ENCODE data around the gene CACNA1C. TPM values are rescaled to one million over a fixed set of nuclear protein-coding genes. Genes with fewer than 3 reads are reported as not detected.
"Not testable (repeated sequence)": the region's sequence is repeated elsewhere in the genome, so short reads cannot be mapped to it uniquely, and the experiment has no call there.

The CACNA1C gene
- polyA plus RNA-seq, 2 donors = 2.1 to 2.5 TPM

GRCh38 chr12:2125651-2126522, 73.1 kb downstream of the CACNA1C start:
- Histone ChIP-seq H3K4me1 (ENCODE audit: control insufficient read depth in 2 of 2, insufficient read depth in 2 of 2, low read length in 1 of 2) (peaks cover 0 to 2% of the 10 kb centered on the region in 2 donors), H3K27me3 (ENCODE audit: control insufficient read depth in 1 of 2, insufficient read depth in 2 of 2, low read length in 2 of 2) (no peaks in the 10 kb centered on the region), H3K36me3 (ENCODE audit: control insufficient read depth in 2 of 2, insufficient read depth in 2 of 2, low read length in 1 of 2) (no peaks in the 10 kb centered on the region), H3K9me3 (ENCODE audit: control insufficient read depth in 2 of 2, insufficient read depth in 1 of 2, low read depth in 1 of 2, low read length in 1 of 2) (no peaks in the 10 kb centered on the region), H3K27ac (ENCODE audit: low read depth in 2 of 2, low read length in 1 of 2) (no peak overlapping the region), H3K4me3 (ENCODE audit: low read depth in 1 of 2, low read length in 2 of 2) (no peak overlapping the region)
- 69 to 77% methylated on average over 11 of the region's 11 CpGs for WGBS, 2 donors

- Histone ChIP-seq H3K4me1 (ENCODE audit: control insufficient read depth in 2 of 2, insufficient read depth in 2 of 2, low read length in 1 of 2) (peaks cover 0 to 2% of the 10 kb centered on the region in 2 donors), H3K4me3 (ENCODE audit: low read depth in 1 of 2, low read length in 2 of 2) (no peak overlapping the region), H3K9me3 (ENCODE audit: control insufficient read depth in 2 of 2, insufficient read depth in 1 of 2, low read depth in 1 of 2, low read length in 1 of 2) (no peaks in the 10 kb centered on the region), H3K36me3 (ENCODE audit: control insufficient read depth in 2 of 2, insufficient read depth in 2 of 2, low read length in 1 of 2) (no peaks in the 10 kb centered on the region), H3K27ac (ENCODE audit: low read depth in 2 of 2, low read length in 1 of 2) (peak overlapping the region in 1 of 2 donors; percentile 41), H3K27me3 (ENCODE audit: control insufficient read depth in 1 of 2, insufficient read depth in 2 of 2, low read length in 2 of 2) (no peaks in the 10 kb centered on the region)
- WGBS, 2 donors = 72 to 77% methylated on average over 8 of the region's 8 CpGs
Measured at GRCh38 chr12:2126676-2127406, 74.1 kb downstream of the CACNA1C start.

- 56 to 65% methylated on average over 7 of the region's 7 CpGs for WGBS, 2 donors
- Histone ChIP-seq H3K4me3 (ENCODE audit: low read depth in 1 of 2, low read length in 2 of 2) (no peak overlapping the region), H3K4me1 (ENCODE audit: control insufficient read depth in 2 of 2, insufficient read depth in 2 of 2, low read length in 1 of 2) (peaks cover 0 to 2% of the 10 kb centered on the region in 2 donors), H3K9me3 (ENCODE audit: control insufficient read depth in 2 of 2, insufficient read depth in 1 of 2, low read depth in 1 of 2, low read length in 1 of 2) (no peaks in the 10 kb centered on the region), H3K27me3 (ENCODE audit: control insufficient read depth in 1 of 2, insufficient read depth in 2 of 2, low read length in 2 of 2) (no peaks in the 10 kb centered on the region), H3K36me3 (ENCODE audit: control insufficient read depth in 2 of 2, insufficient read depth in 2 of 2, low read length in 1 of 2) (no peaks in the 10 kb centered on the region), H3K27ac (ENCODE audit: low read depth in 2 of 2, low read length in 1 of 2) (no peak overlapping the region)
Measured at GRCh38 chr12:2129076-2129475, 76.3 kb downstream of the CACNA1C start.

- H3K27ac ChIP-seq (ENCODE audit: low read depth in 2 of 2, low read length in 1 of 2); H3K36me3 ChIP-seq (ENCODE audit: control insufficient read depth in 2 of 2, insufficient read depth in 2 of 2, low read length in 1 of 2); H3K4me1 ChIP-seq (ENCODE audit: control insufficient read depth in 2 of 2, insufficient read depth in 2 of 2, low read length in 1 of 2); H3K9me3 ChIP-seq (ENCODE audit: control insufficient read depth in 2 of 2, insufficient read depth in 1 of 2, low read depth in 1 of 2, low read length in 1 of 2); H3K27me3 ChIP-seq (ENCODE audit: control insufficient read depth in 1 of 2, insufficient read depth in 2 of 2, low read length in 2 of 2); H3K4me3 ChIP-seq (ENCODE audit: low read depth in 1 of 2, low read length in 2 of 2): not testable (repeated sequence)
- WGBS, 2 donors = 54 to 55% methylated on average over 19 to 27 of the region's 37 CpGs
Measured at GRCh38 chr12:2135661-2136418, 83.1 kb downstream of the CACNA1C start.

GRCh38 chr12:2136901-2137300, 84.1 kb downstream of the CACNA1C start:
- Histone ChIP-seq H3K9me3 (ENCODE audit: control insufficient read depth in 2 of 2, insufficient read depth in 1 of 2, low read depth in 1 of 2, low read length in 1 of 2) (no peaks in the 10 kb centered on the region), H3K27me3 (ENCODE audit: control insufficient read depth in 1 of 2, insufficient read depth in 2 of 2, low read length in 2 of 2) (no peaks in the 10 kb centered on the region), H3K36me3 (ENCODE audit: control insufficient read depth in 2 of 2, insufficient read depth in 2 of 2, low read length in 1 of 2) (no peaks in the 10 kb centered on the region), H3K27ac (ENCODE audit: low read depth in 2 of 2, low read length in 1 of 2) (no peak overlapping the region), H3K4me1 (ENCODE audit: control insufficient read depth in 2 of 2, insufficient read depth in 2 of 2, low read length in 1 of 2) (peaks cover 2 to 5% of the 10 kb centered on the region in 2 donors), H3K4me3 (ENCODE audit: low read depth in 1 of 2, low read length in 2 of 2) (no peak overlapping the region)
- WGBS, 2 donors = 95 to 96% methylated on average over 10 of the region's 10 CpGs

- Histone ChIP-seq H3K9me3 (ENCODE audit: control insufficient read depth in 2 of 2, insufficient read depth in 1 of 2, low read depth in 1 of 2, low read length in 1 of 2) (no peaks in the 10 kb centered on the region), H3K4me3 (ENCODE audit: low read depth in 1 of 2, low read length in 2 of 2) (no peak overlapping the region), H3K27me3 (ENCODE audit: control insufficient read depth in 1 of 2, insufficient read depth in 2 of 2, low read length in 2 of 2) (no peaks in the 10 kb centered on the region), H3K36me3 (ENCODE audit: control insufficient read depth in 2 of 2, insufficient read depth in 2 of 2, low read length in 1 of 2) (no peaks in the 10 kb centered on the region), H3K27ac (ENCODE audit: low read depth in 2 of 2, low read length in 1 of 2) (no peak overlapping the region), H3K4me1 (ENCODE audit: control insufficient read depth in 2 of 2, insufficient read depth in 2 of 2, low read length in 1 of 2) (peaks cover 2 to 5% of the 10 kb centered on the region in 2 donors)
- WGBS, 2 donors = 72 to 76% methylated on average over 10 of the region's 10 CpGs
Measured at GRCh38 chr12:2137711-2138110, 84.9 kb downstream of the CACNA1C start.

- Histone ChIP-seq H3K4me3 (ENCODE audit: low read depth in 1 of 2, low read length in 2 of 2) (no peak overlapping the region), H3K4me1 (ENCODE audit: control insufficient read depth in 2 of 2, insufficient read depth in 2 of 2, low read length in 1 of 2) (peaks cover 2 to 5% of the 10 kb centered on the region in 2 donors), H3K36me3 (ENCODE audit: control insufficient read depth in 2 of 2, insufficient read depth in 2 of 2, low read length in 1 of 2) (no peaks in the 10 kb centered on the region), H3K27ac (ENCODE audit: low read depth in 2 of 2, low read length in 1 of 2) (no peak overlapping the region), H3K9me3 (ENCODE audit: control insufficient read depth in 2 of 2, insufficient read depth in 1 of 2, low read depth in 1 of 2, low read length in 1 of 2) (no peaks in the 10 kb centered on the region), H3K27me3 (ENCODE audit: control insufficient read depth in 1 of 2, insufficient read depth in 2 of 2, low read length in 2 of 2) (no peaks in the 10 kb centered on the region)
- WGBS, 2 donors = 96% methylated on average over 10 of the region's 10 CpGs
Measured at GRCh38 chr12:2138294-2138693, 85.5 kb downstream of the CACNA1C start.

GRCh38 chr12:2138871-2139308, 86.1 kb downstream of the CACNA1C start:
- no peak overlapping the region for H3K27ac ChIP-seq (ENCODE audit: low read depth in 2 of 2, low read length in 1 of 2)
- WGBS, 2 donors = 87% methylated on average over 6 of the region's 6 CpGs
- no peaks in the 10 kb centered on the region for H3K36me3 ChIP-seq (ENCODE audit: control insufficient read depth in 2 of 2, insufficient read depth in 2 of 2, low read length in 1 of 2)
- no peaks in the 10 kb centered on the region for H3K9me3 ChIP-seq (ENCODE audit: control insufficient read depth in 2 of 2, insufficient read depth in 1 of 2, low read depth in 1 of 2, low read length in 1 of 2)
- H3K27me3 ChIP-seq (ENCODE audit: control insufficient read depth in 1 of 2, insufficient read depth in 2 of 2, low read length in 2 of 2) = no peaks in the 10 kb centered on the region
- no peak overlapping the region for H3K4me3 ChIP-seq (ENCODE audit: low read depth in 1 of 2, low read length in 2 of 2)
- H3K4me1 ChIP-seq (ENCODE audit: control insufficient read depth in 2 of 2, insufficient read depth in 2 of 2, low read length in 1 of 2) = peaks cover 2 to 5% of the 10 kb centered on the region in 2 donors

- no peaks in the 10 kb centered on the region for H3K9me3 ChIP-seq (ENCODE audit: control insufficient read depth in 2 of 2, insufficient read depth in 1 of 2, low read depth in 1 of 2, low read length in 1 of 2)
- 93 to 94% methylated on average over 10 of the region's 10 CpGs for WGBS, 2 donors
- no peaks in the 10 kb centered on the region for H3K36me3 ChIP-seq (ENCODE audit: control insufficient read depth in 2 of 2, insufficient read depth in 2 of 2, low read length in 1 of 2)
- H3K27me3 ChIP-seq (ENCODE audit: control insufficient read depth in 1 of 2, insufficient read depth in 2 of 2, low read length in 2 of 2) = no peaks in the 10 kb centered on the region
- H3K4me3 ChIP-seq (ENCODE audit: low read depth in 1 of 2, low read length in 2 of 2) = no peak overlapping the region
- H3K4me1 ChIP-seq (ENCODE audit: control insufficient read depth in 2 of 2, insufficient read depth in 2 of 2, low read length in 1 of 2) = peaks cover 2 to 5% of the 10 kb centered on the region in 2 donors
- H3K27ac ChIP-seq (ENCODE audit: low read depth in 2 of 2, low read length in 1 of 2) = no peak overlapping the region
Measured at GRCh38 chr12:2139651-2140050, 86.9 kb downstream of the CACNA1C start.

Measured in esophagus (tissue), 2 donors.